Loucy (cell line): ENCODE measurements around the gene EREG.

Experiments used
- CTCF ChIP-seq: fragments of 200-600 bp; sonication (generic); conservative IDR thresholded peaks from 2 replicates; pipeline ENCODE4 v1.5.1; 2014; ENCODE audit warnings: mild to moderate bottlenecking, antibody characterized with exemption, low read length
- EZH2phosphoT487 ChIP-seq: fragments of 200-600 bp; IDR thresholded peaks from 2 replicates; pipeline ENCODE4 v1.6.1; 2018; ENCODE audit warnings: antibody characterized with exemption, mild to moderate bottlenecking, moderate library complexity, borderline replicate concordance

GRCh38 chr4:74369855-74370254 lies 4.9 kb downstream of the EREG start:
- TF ChIP-seq CTCF (no peak), EZH2phosphoT487 (no peak)
